ENCODE data around the gene SAA4.

- TF ChIP-seq GATA2 (IDR thresholded peaks at IDR 0.05; ENCODE audit: low read depth, low read length) (no peak), GATA3 (IDR thresholded peaks at IDR 0.05; ENCODE audit: low read depth, low read length) (no peak)
Measured at GRCh38 chr11:18193010-18193409, 43.6 kb downstream of the SAA4 start.
